Activated CD8-positive, alpha-beta memory T cell treated with anti-CD3 and anti-CD28 coated beads for 1 hour (primary cell): Measurements from ENCODE around the gene TNNT1.
"Not testable (repeated sequence)": the region's sequence is repeated elsewhere in the genome, so short reads cannot be mapped to it uniquely, and the experiment has no call there.

ENCODE experiments used
- DNase-seq, 2 donors: peaks; one replicate each; pipeline ENCODE4 v3.0.0-alpha.2; 2020; ENCODE audit warnings: low read depth in 1 of 2; ENCODE audit errors: extremely low read depth in 1 of 2

Gene TNNT1

DNA sequence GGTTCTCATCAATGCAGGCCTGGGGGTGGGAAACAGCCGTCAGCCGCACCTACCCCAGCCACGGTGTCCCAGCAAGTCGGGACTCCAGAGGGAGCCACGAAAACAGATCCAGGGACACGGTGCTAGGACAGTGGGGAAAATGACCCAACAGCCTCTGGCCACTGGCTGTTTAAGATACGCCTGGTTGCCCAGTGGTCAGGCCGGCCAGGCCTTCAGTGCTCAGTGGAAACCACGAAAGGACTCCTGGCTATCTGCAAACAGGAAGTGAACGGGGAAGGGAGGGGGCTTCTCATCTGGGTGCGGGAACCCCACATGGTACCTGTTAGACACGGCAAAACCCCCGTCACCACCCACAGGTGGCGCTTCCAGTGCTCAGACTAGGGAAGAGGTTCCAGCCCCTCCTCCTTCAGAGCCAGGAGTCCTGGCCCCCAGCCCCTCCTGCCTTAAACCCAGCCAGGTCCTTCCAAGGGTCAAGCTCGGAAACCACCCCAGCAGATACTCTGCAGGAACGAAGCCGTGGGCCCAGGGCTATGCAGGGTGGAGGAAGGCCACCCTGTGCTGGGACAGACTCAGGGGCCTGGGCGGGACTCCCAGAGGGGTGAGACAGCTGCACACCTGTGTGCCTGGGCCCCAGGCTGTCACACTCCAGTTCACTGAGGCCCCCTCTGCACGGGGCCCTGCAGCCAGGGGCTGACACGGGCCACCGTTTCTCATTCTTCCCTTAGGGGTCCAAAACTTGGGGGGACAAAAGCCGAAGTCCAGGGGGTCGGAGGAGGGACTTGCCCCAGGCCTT, 36.0 kb downstream of the TNNT1 start:
- no peak for DNase-seq

GRCh38 chr19:55112246-55112776, 36.7 kb downstream of the TNNT1 start:
- DNase-seq = no peak

DNA sequence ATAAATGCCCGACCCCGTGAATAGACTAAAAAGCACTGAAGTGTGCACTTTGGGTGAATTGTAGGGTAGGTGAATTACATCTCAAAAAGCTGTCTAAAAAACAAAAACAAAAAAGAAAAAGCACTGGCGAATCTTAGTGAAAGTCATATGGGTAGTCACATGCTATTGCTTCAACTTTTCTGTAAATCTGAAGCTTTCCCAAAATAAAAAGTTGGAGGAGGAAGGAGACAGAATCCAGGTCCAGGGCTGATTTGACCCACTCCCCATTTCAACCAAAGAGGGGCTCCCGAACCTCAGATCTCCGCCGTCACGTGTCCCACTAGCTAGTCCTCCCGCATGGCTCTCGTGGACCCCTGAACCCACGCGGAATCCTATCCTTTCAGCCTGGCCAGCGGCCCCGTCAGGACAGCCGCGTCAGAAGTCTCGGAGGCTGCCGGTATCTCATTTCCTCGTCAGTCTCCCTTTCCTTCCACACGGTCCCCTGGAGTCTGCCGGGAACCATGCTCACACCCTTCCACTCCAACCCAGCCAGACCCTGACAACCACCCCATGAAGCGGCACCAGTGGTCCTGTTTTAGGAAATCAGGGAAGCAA, 37.7 kb downstream of the TNNT1 start:
- DNase-seq = no peak

GRCh38 chr19:55109527-55110291, 39.3 kb downstream of the TNNT1 start:
- no peak for DNase-seq

DNA sequence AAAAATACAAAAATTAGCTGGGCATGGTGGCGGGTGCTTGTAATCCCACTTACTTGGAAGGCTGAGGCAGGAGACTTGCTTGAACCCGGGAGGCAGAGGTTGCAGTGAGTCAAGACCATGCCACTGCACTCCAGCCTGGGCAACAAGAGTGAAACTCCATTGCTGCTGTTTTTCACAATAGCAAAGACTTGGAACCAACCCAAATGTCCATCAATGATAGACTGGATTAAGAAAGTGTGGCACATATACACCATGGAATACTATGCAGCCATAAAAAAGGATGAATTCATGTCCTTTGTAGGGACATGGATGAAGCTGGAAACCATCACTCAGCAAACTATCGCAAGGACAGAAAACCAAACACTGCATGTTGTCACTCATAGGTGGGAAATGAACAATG, 41.8 kb downstream of the TNNT1 start:
- DNase-seq = not testable (repeated sequence)

DNA sequence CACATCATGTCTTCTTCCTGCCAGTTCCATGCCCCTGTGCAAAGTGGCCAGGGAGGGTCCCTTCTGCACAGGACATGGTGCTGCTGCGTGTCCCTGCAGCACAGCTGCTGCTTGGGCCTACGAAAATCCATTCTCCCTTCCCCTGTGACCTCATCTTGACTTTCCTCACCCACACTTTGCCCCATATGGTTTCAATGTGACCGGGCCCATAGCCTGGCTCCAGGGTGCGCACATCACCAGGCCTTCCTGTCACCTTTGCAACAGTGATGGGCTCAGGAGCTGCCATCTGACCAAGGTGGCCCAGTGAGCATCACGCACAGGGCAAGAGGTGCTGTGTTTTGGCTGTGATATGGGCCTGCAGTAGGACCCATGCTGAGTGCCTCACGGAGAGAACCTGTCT, 42.4 kb downstream of the TNNT1 start:
- no peak for DNase-seq

GRCh38 chr19:55105237-55105636, 43.8 kb downstream of the TNNT1 start:
- no peak for DNase-seq

DNA sequence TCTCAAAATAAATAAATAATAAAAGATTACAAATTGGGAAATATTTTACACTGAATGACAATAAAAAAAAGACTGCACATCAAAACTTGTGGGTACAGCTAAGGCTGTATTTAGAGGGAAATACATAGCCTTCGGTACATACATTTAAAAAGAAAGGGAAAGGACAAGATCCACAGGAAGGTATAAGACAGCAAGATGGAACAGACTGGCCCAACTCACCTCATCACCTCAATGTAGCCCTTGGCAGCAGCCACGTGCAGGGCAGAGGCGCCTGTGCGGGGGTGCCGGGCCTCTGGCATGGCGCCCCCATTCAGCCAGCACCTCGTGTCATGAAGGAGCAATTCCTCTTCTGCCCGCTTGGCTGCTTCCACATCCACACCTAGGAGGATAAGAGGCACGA, 45.8 kb downstream of the TNNT1 start:
- no peak for DNase-seq

- DNase-seq = no peak
Observed at GRCh38 chr19:55101261-55101660, 47.7 kb downstream of the TNNT1 start.

DNA sequence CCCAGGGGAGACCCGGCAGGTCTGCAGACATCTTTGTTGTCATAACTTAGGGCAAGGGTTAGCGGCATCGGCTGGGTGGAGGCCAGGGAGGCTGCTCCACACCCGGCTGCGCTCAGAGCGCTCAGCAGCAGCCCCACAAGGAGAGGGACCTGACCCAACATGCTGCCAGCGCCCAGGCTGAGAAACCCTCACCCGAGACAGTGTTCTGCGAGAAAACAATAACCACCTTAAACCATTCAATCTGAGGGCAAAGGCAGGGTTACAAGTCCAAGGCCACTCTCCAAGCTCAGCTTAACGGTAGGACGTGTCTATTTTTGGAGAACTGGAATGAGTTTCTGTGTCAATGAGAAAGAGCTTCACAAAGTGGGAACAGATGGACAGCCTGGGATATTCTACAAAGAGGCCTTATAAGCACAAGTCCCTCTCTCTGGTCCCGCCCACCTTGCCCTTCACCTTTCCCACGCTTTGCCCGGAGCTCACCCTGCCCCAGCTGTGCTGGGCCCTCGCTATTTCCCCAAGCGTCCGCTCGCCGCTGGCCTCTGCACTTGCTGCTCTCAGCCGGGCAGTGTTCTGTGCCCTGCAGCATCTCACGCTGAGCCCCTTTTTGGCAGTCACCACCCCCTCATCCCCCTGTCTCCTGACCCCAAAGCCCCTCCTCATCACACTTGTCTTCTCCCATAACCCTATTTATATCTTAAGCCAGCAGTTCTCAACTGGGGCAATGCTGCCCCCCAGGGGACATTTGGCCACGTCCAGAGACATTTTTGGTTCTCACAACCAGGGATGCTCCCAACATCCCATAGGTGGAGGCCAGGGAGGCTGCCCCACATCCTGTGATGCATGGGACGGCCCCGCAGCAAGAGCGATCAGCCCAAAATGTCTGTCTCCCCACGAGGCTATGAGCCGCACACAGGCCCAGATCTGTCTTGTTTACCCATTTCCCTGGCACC, 49.2 kb downstream of the TNNT1 start:
- no peak for DNase-seq

- DNase-seq = no peak
Observed at GRCh38 chr19:55098716-55099556, 50.1 kb downstream of the TNNT1 start.

DNA sequence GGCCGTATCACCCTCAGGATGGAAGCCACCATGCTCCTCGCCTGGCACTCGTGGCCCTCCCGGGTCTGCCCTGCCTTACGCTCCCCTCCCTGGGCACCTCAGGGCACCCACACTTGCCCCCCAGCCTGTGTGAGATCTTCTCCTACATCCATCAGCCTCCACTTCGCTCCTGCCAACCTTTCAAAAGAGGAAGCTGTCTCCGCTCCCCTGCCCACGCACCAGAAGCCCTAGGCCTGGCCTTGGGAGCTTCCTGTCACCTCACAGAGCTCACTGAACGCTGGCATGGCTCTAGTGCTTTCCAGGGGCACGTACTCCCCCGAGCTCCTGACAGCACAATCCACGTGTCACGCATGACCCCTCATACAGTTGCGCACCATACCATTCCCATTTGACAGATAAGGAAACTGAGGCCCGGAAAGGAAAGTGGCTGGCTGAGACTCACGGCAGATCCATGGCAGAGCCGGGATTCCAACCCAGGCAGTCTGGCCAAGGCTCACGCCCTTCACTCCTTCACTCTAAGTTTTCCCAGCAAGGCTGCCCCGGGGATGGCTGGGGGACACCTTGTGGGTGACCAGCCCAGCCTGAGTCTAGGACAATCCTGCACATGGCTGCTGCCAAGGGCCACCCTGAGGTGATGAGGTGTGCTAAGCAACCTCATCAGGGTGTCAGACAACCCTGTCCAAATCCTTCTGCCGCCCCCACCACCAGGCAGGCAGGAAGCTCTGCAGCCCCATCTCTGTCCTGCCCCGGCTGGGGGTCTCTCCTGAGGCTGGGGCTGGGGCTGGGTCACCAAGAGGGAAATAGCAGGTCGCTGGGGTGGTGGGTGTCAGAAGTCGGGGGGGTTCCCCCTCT, 50.9 kb downstream of the TNNT1 start:
- no peak for DNase-seq

GRCh38 chr19:55096061-55096701, 52.8 kb downstream of the TNNT1 start:
- no peak for DNase-seq

GRCh38 chr19:55095260-55096060, 53.5 kb downstream of the TNNT1 start:
- no peak for DNase-seq

DNA sequence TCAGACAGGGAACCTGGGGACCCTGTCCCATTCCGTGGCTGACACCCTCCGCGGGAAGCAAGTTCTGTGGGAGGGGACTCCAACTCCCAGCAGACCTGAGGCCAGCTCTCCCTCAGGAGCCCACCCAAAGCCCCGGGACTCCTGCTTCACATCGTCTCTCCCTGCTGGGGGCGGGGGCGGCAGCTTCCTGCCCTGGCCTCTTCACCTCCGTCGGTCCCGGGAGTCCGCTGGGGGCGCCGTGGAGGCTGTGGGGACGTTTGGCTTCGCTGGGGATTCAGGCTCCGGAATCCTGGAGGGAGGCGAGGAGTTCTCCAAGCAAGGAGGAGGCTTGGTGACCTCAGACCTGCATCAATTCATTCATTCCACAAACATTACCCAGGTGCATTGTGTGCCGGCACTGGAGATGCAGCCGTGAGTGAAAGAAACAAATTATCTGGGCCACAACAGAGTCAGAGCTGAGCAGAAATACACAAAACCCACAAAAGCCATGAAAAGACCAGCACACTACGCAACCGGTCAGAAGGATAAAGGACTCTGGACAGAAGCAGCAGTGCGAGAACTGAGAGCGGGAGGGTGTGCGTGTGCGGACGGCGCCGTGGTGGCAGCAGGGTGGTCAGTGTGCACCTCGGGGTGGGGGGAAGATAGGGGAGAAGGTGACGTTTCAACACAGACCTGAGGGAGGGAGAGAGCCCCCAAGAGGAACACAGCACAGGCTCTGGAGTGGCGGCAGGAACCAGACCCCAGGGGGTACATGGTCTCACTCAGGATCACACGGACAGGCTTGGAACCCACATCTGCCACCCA, 54.3 kb downstream of the TNNT1 start:
- DNase-seq = no peak

GRCh38 chr19:55092423-55093318, 56.3 kb downstream of the TNNT1 start:
- DNase-seq = no peak
